Measurements from ENCODE around the gene BPIFB3.

Gene BPIFB3

GRCh38 chr20:33053291-33054106 lies at the start of gene BPIFB3:
BPIFB3 (plus strand) TSS chr20:33053903; CDS start chr20:33055436, 1,533 bp downstream.
- no peak for DNase-seq

GRCh38 chr20:33004141-33004751 lies 49.5 kb upstream of the BPIFB3 start, which contains the start of gene SUN5:
SUN5 (minus strand) TSS chr20:33004433; CDS start chr20:33004340, 93 bp downstream.
- no peak for DNase-seq

GRCh38 chr20:33005132-33005566 lies 48.6 kb upstream of the BPIFB3 start:
- DNase-seq, result peak; percentile 54

- DNase-seq, result no peak
These were observed 47.6 kb upstream of the BPIFB3 start for GRCh38 chr20:33005908-33006775.

- no peak for DNase-seq
These were observed 46.8 kb upstream of the BPIFB3 start for GRCh38 chr20:33006776-33007375.

GRCh38 chr20:33007376-33008335 lies 46.0 kb upstream of the BPIFB3 start, which contains the start of gene BPIFB2:
BPIFB2 (plus strand) TSS chr20:33007704; CDS start chr20:33008575, 871 bp downstream.
- DNase-seq, result no peak

- DNase-seq, result no peak
These were observed 45.1 kb upstream of the BPIFB3 start for GRCh38 chr20:33008336-33009213.

- no peak for DNase-seq
These were observed 44.2 kb upstream of the BPIFB3 start for GRCh38 chr20:33009214-33010132.

GRCh38 chr20:33010133-33010504 lies 43.6 kb upstream of the BPIFB3 start:
- no peak for DNase-seq

GRCh38 chr20:33010674-33011449 lies 42.8 kb upstream of the BPIFB3 start:
- DNase-seq, result no peak

- DNase-seq, result no peak
These were observed 41.1 kb upstream of the BPIFB3 start for GRCh38 chr20:33012327-33013189.

- no peak for DNase-seq
These were observed 39.9 kb upstream of the BPIFB3 start for GRCh38 chr20:33013701-33014326.

GRCh38 chr20:33014336-33015113 lies 39.2 kb upstream of the BPIFB3 start:
- DNase-seq, result no peak

GRCh38 chr20:33015114-33015484 lies 38.6 kb upstream of the BPIFB3 start:
- DNase-seq, result no peak

GRCh38 chr20:33015700-33016580 lies 37.8 kb upstream of the BPIFB3 start:
- DNase-seq, result no peak

Measured in MV-4-11 (cell line).